HepG2 (cell line): Measurements from ENCODE around the gene IGDCC3. TPM values are rescaled to one million over a fixed set of nuclear protein-coding genes. Genes with fewer than 3 reads are reported as not detected.

ENCODE experiments used
- CTCF ChIP-seq: sonication (generic); formaldehyde crosslinking; IDR thresholded peaks from 2 replicates; pipeline ENCODE4 v1.5.0; 2020; ENCODE audit warnings: mild to moderate bottlenecking, missing genetic modification reagents, moderate library complexity
- DBP ChIP-seq: sonication (generic); formaldehyde crosslinking; IDR thresholded peaks from 2 replicates; pipeline ENCODE4 v1.4.0; 2020; ENCODE audit warnings: missing genetic modification reagents; ENCODE audit errors: not compliant biosample characterization
- EED ChIP-seq: sonication (generic); formaldehyde crosslinking; IDR thresholded peaks from 2 replicates; pipeline ENCODE4 v1.5.0; 2020; ENCODE audit warnings: mild to moderate bottlenecking, missing genetic modification reagents
- ETS1 ChIP-seq: sonication (generic); formaldehyde crosslinking; IDR thresholded peaks from 2 replicates; pipeline ENCODE4 v1.4.0; 2020; ENCODE audit warnings: missing genetic modification reagents
- FOXO4 ChIP-seq: sonication (generic); formaldehyde crosslinking; conservative IDR thresholded peaks from 2 replicates; pipeline ENCODE4 v1.8.1; 2023; ENCODE audit warnings: missing genetic modification reagents
- MYPOP ChIP-seq: sonication (generic); formaldehyde crosslinking; IDR thresholded peaks from 2 replicates; pipeline ENCODE4 v1.8.1; 2023; ENCODE audit warnings: mild to moderate bottlenecking, moderate library complexity, missing genetic modification reagents
- PATZ1 ChIP-seq: sonication (generic); formaldehyde crosslinking; IDR thresholded peaks from 2 replicates; pipeline ENCODE4 v1.4.0; 2020; ENCODE audit warnings: missing genetic modification reagents
- PAXIP1 ChIP-seq: sonication (generic); formaldehyde crosslinking; conservative IDR thresholded peaks from 2 replicates; pipeline ENCODE4 v1.4.0; 2020; ENCODE audit warnings: mild to moderate bottlenecking, missing genetic modification reagents, moderate library complexity
- SALL2 ChIP-seq: sonication (generic); formaldehyde crosslinking; IDR thresholded peaks from 2 replicates; pipeline ENCODE4 v1.8.1; 2023; ENCODE audit warnings: mild to moderate bottlenecking, missing genetic modification reagents, inconsistent platforms
- SNRNP70 ChIP-seq: fragments of 200-400 bp; formaldehyde crosslinking; IDR thresholded peaks from 2 replicates; pipeline ENCODE4 v1.6.1; 2017; ENCODE audit warnings: mild to moderate bottlenecking, low read depth, low read length, moderate library complexity
- TBX2 ChIP-seq: sonication (generic); formaldehyde crosslinking; IDR thresholded peaks from 2 replicates; pipeline ENCODE4 v1.5.0; 2020; ENCODE audit warnings: missing genetic modification reagents, mild to moderate bottlenecking, borderline replicate concordance
- TRAFD1 ChIP-seq: sonication (generic); formaldehyde crosslinking; IDR thresholded peaks from 2 replicates; pipeline ENCODE4 v1.5.1; 2020; ENCODE audit warnings: missing genetic modification reagents, mild to moderate bottlenecking, borderline replicate concordance
- ZNF121 ChIP-seq: sonication (generic); formaldehyde crosslinking; IDR thresholded peaks from 2 replicates; pipeline ENCODE4 v1.5.0; 2020; ENCODE audit warnings: mild to moderate bottlenecking, missing genetic modification reagents
- ZSCAN29 ChIP-seq: sonication (generic); formaldehyde crosslinking; conservative IDR thresholded peaks from 2 replicates; pipeline ENCODE4 v1.4.0; 2020; ENCODE audit warnings: mild to moderate bottlenecking, missing genetic modification reagents
- polyA plus RNA-seq, 8 experiments: library from polyadenylated mRNA; depleted of rRNA in 3 of 8; stranded (reverse) in 7 of 8; unstranded in 1 of 8; fragments of >200 nt; fragmentation: Illumina TruSeq in 4 of 8; extraction: Trizol in 4 of 8; gene quantifications; 2 replicates each; pipeline versions ENCODE4 v1.2.1 to v1.2.3, GENCODE V29; 2011 to 2016; ENCODE audit warnings: low read depth in 4 of 8, missing spikeins in 1 of 8, mixed read lengths in 1 of 8; ENCODE audit not compliant: insufficient read depth in 1 of 8
- total RNA-seq, 5 experiments: library from RNA; depleted of rRNA; stranded (reverse); fragments of >200 nt; fragmentation: Illumina TruSeq; extraction: Trizol; gene quantifications; 2 replicates each; pipeline ENCODE4 v1.2.3, GENCODE V29; 2016; ENCODE audit warnings: low read depth in 1 of 5

Gene IGDCC3
- total and polyA plus RNA-seq, 2 of the 13 experiments (the other 11 are each of a cell fraction or from before 2014, with no cell fraction given): 30.1 to 51.8 TPM

- TF ChIP-seq PAXIP1 (CRISPR knock-in tag): peak; percentile 75
- TF ChIP-seq ETS1 (CRISPR knock-in tag): no peak
- no peak for TF ChIP-seq SNRNP70
- TF ChIP-seq TRAFD1 (CRISPR knock-in tag): no peak
- TF ChIP-seq TBX2: peak; percentile 46; the same call in 1 of the 2 replicates
- TF ChIP-seq SALL2 (CRISPR knock-in tag): 0 out of 2 replicates have a peak, but pooled peaks have one; percentile 41
- TF ChIP-seq DBP: no peak
- no peak for TF ChIP-seq FOXO4 (CRISPR knock-in tag)
- no peak for TF ChIP-seq EED (CRISPR knock-in tag)
- no peak for TF ChIP-seq MYPOP (CRISPR knock-in tag)
- no peak for TF ChIP-seq ZNF121
- TF ChIP-seq CTCF (CRISPR knock-in tag): 0 out of 2 replicates have a peak, but pooled peaks have one; percentile 20
- peak; percentile 95 for TF ChIP-seq PATZ1
- no peak for TF ChIP-seq ZSCAN29 (CRISPR knock-in tag)
Observed at GRCh38 chr15:65365229-65365628, 12.6 kb downstream of the IGDCC3 start (continued).
